GM21825 (cell line): ENCODE data around the gene CNTFR.

Source experiments
- ATAC-seq: cut with Tn5 transposase; IDR thresholded peaks from one replicate; pipeline ENCODE4 v1.9.1; 2021; ENCODE audit warnings: mild to moderate bottlenecking, moderate library complexity; ENCODE audit not compliant: unreplicated experiment

CNTFR gene

GRCh38 chr9:34590381-34591247 lies 1.1 kb upstream of the CNTFR start:
- no peak for ATAC-seq

GRCh38 chr9:34588671-34589635 lies 571 bp downstream of the CNTFR start:
- ATAC-seq: no peak

DNA sequence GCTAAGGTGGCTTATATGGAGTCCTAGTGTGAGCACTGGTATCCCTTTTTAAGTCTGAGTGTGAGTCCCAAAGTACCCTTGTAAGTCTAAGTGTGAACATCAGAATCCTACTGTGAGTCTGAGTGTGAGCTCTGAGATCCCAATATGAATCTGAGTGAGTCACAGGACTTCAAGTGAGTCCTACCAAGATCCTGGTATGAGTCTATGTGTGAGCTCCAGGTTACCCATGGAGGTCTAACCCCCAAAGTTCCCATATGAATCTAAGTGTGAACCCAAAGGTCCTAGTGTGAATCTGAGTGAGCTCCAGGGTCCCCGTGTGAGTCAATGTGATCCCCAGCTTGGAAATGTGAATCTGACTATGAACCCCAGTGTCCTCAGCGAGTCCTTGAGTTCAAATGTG lies 2.3 kb downstream of the CNTFR start:
- ATAC-seq: no peak

DNA sequence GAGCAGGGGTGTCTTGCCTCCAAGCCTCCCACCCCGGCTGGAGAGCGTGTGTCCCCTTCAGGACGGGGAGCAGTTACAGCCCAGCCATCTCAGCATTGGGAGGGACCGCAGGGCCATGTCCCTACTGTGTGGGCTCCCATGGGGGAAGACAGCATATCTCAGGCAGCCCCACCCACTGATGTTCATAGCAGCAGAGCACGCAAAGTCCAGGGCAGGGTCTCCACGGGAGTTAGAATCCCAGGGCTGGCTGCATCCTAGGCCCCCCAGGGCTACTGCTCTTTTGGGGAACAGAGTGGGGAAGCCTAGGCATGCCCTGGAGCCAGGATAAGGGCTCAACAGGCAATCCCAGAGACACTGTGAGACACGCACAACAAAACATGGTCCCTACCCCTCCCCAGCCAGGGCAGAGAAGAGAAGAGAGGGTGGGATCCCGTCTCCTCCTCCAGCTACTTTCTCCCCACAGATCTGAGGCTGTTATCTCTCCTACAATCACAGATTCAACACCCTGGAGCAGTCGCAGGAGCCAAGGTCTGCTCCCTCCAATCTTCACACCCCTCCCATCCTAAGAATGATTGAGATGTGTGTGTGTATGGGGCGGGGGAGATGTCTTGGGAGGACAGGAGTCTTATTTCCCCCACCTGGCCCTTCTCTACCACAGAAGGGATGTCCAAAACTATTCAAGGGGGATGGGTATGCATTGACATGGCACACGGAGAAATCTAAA lies 3.4 kb downstream of the CNTFR start:
- ATAC-seq: no peak

DNA sequence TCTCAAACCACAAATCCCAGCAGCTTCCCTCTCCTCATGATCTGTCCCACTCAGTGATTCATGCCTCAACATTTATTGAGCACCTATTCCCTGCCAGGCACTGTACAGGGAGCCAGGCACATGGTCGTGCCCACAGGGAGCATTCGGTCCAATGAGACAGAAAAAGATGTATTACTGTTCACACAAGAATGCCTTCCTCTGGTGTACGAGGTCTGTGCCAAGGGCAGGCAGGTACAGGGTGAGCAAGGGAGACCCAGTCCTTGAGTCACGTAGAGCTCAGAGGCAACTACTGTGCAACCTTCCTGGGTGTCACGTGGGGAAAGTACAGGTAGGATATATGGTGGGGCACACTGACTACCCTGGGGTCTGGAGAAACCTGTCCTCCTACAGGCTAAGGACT lies 4.6 kb downstream of the CNTFR start:
- ATAC-seq: no peak

- ATAC-seq: no peak
These were observed 6.7 kb downstream of the CNTFR start for GRCh38 chr9:34582787-34583186.

GRCh38 chr9:34581318-34581717 lies 8.2 kb downstream of the CNTFR start:
- no peak for ATAC-seq

- ATAC-seq: no peak
These were observed 9.2 kb downstream of the CNTFR start for GRCh38 chr9:34580358-34580757.

DNA sequence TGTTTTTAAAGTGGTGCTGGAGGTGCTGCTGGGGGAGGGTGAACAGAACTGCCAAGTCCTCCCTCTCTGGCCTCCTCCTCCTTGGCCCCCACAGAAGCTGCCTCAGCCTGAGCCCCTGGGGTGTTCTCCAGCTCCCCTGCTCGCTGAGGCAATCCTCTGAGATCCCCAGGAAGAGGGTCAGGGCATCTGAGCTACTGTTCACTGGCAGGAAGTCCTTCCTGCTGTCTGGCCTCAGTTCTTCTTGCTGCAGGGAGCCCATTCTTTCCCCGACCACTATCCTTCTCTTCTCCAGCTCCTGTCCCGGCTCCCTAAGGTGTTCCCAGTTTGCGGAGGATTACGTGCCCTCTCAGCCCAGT lies 9.7 kb downstream of the CNTFR start:
- no peak for ATAC-seq

GRCh38 chr9:34579104-34579807 lies 10.3 kb downstream of the CNTFR start:
- ATAC-seq: no peak

DNA sequence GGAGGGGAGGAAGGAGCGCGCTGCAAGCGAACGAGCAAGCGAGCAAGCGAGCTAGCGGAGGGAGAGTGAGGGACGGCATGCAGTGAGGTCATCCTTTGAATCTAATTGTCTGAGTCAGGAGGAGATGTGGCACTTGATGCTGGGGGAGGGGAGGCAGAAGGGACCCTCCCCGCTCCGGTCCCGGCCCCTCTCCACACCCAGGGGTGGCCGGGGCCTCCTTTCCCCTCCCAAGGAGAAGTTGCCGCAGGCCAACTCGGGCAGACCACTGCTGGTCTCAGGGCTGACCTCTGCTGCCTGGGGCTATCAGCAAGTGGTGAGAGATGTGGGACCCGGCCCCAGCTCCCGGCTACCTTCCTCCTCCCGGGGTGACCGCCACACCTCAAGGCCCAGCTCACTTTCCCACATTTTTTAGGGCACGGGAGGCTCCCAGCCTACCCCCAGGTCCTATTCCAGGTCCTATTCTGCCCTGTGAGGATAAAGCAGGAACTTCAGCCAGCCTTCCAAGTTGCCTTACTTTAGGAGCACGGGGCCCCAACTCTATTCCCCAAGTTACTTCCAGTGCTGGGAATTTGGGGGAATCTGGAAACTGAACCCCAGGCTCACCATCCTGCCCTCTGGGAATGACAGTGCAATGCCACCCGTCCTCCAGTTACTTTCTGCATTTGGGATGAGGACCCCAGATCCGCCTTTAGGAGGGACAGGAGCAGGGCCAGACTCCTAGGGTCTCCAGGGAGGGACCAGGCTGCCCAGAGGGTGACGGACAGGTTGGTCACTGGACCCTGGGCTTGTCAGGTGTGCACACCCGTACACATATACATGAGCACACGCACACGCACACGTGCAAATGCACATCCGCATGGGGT lies 11.1 kb downstream of the CNTFR start:
- no peak for ATAC-seq

GRCh38 chr9:34577400-34578240 lies 11.9 kb downstream of the CNTFR start:
- ATAC-seq: no peak

DNA sequence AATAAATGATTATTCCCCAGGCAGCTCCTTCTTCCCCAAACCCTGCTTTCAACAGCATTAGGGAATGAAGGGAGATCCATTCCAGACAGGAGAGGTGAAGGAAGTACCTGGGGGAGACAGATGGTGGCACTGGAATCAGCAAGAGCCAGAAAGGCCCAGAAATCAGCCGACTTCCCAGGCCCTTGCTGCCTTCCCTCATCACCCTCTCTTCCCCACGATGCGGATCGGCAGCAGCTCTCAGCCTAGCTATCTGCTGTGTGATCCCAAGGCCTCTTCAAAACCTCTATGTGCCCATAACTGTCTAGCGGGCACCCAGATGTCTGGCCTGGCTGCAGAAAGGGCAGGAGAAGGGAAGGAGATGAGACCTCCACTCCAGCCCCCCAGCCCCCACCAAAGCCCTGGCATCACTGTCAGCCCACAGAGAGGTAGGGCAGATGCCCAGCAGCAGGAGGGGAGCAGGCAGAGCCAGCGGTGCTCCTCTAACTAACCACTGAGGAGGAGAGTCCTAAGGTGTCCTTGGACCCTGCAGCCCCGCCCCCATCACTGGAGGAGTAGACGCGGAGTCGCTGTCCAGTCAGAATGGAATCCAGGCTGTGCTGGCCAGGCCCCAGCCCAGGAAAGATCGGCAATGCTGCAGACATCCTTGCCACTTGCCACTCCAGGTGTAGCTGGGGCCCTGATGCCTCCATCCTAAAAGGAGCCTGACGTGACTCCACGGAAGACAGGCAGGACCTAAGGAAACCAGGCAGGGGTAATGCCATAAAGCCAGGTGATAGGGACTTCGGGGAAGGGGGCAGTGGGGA lies 12.7 kb downstream of the CNTFR start:
- ATAC-seq: no peak

- no peak for ATAC-seq
These were observed 13.5 kb downstream of the CNTFR start for GRCh38 chr9:34575862-34576596.

DNA sequence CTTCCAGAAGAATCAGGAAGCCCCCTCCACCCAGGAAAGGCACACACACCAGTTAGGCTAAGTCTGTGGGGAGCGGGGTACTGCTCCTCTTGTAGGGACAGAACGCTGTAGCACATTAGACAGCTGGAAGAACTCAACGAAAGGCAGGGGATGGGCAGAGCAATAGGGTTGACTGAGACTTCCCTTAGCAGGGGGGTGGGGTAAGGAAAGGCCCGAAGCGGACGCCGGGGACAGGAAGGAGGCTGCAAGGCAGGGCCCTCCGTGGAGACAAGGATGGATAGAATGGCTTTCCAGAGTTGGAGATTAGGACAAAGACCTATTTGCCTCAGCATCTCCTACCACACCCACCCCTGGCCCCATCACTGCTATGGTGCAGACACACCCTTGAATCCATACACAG lies 14.3 kb downstream of the CNTFR start:
- no peak for ATAC-seq

DNA sequence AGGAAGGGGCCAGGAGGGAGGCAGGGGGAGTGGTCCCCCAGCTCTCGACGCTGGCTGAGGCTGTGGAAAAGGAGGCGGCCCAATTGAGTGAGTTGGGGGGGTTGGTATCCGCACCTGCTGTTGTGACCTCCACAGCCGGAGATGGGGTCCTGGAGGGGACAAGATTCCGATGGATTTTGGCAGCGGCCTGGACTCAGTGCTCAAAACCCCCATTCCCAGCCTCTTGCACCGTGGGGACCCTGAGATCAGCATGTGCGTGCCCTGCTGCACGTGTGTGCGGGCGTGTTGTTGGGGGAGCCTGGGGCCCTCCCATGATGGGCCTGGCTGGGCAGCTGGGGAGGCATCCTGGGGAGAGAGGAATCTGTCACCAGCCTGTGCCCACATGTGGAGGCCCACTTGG lies 15.0 kb downstream of the CNTFR start:
- ATAC-seq: no peak

DNA sequence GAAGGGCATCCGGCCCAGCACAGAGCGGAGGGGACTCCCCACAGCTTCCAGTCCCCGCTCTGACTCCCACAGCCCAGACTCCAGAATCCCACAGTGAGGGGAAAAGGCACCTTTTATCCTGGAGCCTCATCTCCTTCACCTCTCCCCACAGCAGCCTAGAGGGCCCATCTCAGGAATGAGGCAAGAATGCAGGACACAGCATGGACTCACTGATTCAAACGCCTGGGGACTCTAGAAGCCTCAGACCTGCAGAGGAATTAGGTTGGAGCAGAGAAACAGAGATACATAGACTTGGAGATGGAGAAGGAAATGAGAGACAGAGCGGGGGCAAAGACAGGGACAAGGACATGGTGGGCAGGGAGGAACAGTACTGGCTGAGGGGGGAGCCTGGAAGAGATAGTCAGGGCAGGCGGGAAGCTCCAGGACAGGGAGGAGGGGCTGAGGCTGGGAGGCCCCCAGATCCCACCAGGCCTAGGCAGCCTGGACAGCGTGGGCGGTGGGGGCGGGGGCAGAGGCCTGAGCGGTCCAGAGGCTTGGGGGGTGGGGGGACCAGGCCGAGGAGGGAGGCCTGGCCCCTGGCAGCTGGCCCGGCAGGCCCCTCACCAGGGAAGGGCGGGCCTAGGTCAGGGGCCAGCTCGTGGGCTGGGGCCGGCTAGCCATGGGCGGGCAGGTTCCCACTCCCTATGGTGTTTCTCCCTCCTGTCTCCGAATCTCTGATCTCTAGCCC lies 15.8 kb downstream of the CNTFR start:
- ATAC-seq: no peak
